Tibial nerve (tissue), 4 donors: Measurements from ENCODE around the gene PHF21B.

Experiments
- EP300 ChIP-seq, 2 donors: sonication (generic); formaldehyde crosslinking; IDR thresholded peaks; one replicate each; pipeline ENCODE4 v1.6.1; 2017; ENCODE audit warnings: antibody characterized with exemption in 2 of 2, mild to moderate bottlenecking in 1 of 2
- TF ChIP-seq, protein P1 (sequence below), 5 experiments: fragments of 200-600 bp in 3 of 5; fragments of 450-650 bp in 2 of 5; sonication (generic) in 3 of 5; IDR thresholded peaks; one replicate each; pipeline ENCODE4 v1.5.1; 2016 to 2019; ENCODE audit warnings: antibody characterized with exemption in 5 of 5, mild to moderate bottlenecking in 3 of 5, moderate library complexity in 2 of 5

DNA sequence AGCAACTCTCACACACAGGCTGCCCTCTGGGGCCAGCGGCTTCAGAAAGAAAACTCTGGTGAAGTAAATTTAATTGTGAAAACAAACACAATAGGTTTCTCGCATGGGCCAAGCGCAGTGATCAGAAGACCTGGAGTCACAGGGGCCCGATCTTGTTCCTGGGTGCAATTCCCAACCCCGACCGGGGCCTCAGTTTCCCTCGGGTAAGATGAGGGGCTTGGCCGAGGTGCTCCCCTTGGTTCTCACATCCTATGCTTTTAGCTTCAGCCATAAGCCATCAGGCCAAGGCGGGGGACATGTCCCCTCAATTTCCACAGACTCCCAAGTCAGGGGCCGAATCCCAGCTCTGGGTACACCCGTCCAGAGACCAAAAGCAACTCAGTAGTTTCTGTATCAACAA lies 11.5 kb downstream of the PHF21B start:
- TF ChIP-seq, protein P1, sequence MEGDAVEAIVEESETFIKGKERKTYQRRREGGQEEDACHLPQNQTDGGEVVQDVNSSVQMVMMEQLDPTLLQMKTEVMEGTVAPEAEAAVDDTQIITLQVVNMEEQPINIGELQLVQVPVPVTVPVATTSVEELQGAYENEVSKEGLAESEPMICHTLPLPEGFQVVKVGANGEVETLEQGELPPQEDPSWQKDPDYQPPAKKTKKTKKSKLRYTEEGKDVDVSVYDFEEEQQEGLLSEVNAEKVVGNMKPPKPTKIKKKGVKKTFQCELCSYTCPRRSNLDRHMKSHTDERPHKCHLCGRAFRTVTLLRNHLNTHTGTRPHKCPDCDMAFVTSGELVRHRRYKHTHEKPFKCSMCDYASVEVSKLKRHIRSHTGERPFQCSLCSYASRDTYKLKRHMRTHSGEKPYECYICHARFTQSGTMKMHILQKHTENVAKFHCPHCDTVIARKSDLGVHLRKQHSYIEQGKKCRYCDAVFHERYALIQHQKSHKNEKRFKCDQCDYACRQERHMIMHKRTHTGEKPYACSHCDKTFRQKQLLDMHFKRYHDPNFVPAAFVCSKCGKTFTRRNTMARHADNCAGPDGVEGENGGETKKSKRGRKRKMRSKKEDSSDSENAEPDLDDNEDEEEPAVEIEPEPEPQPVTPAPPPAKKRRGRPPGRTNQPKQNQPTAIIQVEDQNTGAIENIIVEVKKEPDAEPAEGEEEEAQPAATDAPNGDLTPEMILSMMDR (IDR thresholded peaks at IDR 0.05) = no peak
- TF ChIP-seq EP300 (IDR thresholded peaks at IDR 0.05) = no peak
